Endothelial cell of umbilical vein (primary cell): ENCODE data around the gene MYL3.

Experiments
- POLR2AphosphoS5 ChIP-seq: IDR thresholded peaks from 2 replicates; pipeline ENCODE4 v1.6.1; 2012; ENCODE audit warnings: low read depth, mild to moderate bottlenecking, control low read depth, low read length, moderate library complexity; ENCODE audit not compliant: insufficient read depth
- TF ChIP-seq, protein P1 (sequence below), 2 donors: IDR thresholded peaks; 1 replicate in 1 of 2; 2 replicates in 1 of 2; pipeline ENCODE4 v1.5.1; 2011; ENCODE audit warnings: low read length in 2 of 2, mild to moderate bottlenecking in 2 of 2, moderate library complexity in 2 of 2, control low read depth in 1 of 2, inconsistent platforms in 1 of 2, low read depth in 1 of 2; ENCODE audit not compliant: insufficient read depth in 1 of 2; ENCODE audit errors: extremely low read depth in 1 of 2

DNA sequence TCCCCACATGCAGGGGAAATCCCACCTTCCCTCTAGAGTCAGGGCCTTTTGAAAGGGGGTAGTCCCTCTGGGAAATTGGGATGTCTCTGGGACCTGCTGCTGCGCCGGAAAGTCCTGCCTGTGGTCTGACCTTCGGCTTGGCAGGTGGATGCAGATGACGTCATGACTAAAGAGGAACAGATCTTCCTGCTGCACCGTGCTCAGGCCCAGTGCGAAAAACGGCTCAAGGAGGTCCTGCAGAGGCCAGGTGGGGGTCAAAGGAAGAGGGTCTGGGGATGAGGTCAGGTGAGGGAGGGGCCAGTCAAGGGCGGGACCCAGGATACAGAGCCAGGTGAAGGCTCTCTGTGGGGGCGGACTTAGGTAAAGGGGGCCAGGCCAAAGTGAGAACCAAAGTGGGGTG, 30.5 kb upstream of the MYL3 start:
- TF ChIP-seq, protein P1, sequence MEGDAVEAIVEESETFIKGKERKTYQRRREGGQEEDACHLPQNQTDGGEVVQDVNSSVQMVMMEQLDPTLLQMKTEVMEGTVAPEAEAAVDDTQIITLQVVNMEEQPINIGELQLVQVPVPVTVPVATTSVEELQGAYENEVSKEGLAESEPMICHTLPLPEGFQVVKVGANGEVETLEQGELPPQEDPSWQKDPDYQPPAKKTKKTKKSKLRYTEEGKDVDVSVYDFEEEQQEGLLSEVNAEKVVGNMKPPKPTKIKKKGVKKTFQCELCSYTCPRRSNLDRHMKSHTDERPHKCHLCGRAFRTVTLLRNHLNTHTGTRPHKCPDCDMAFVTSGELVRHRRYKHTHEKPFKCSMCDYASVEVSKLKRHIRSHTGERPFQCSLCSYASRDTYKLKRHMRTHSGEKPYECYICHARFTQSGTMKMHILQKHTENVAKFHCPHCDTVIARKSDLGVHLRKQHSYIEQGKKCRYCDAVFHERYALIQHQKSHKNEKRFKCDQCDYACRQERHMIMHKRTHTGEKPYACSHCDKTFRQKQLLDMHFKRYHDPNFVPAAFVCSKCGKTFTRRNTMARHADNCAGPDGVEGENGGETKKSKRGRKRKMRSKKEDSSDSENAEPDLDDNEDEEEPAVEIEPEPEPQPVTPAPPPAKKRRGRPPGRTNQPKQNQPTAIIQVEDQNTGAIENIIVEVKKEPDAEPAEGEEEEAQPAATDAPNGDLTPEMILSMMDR (IDR thresholded peaks at IDR 0.05; ENCODE audit: extremely low read depth in 1 of 2, insufficient read depth in 1 of 2, low read depth in 1 of 2, low read length in 2 of 2) = no peak
- no peak for TF ChIP-seq POLR2AphosphoS5
